ENCODE measurements around the gene MBOAT1. TPM values are rescaled to one million over a fixed set of nuclear protein-coding genes. Genes with fewer than 3 reads are reported as not detected.
"Not testable (repeated sequence)": the region's sequence is repeated elsewhere in the genome, so short reads cannot be mapped to it uniquely, and the experiment has no call there.

Gene MBOAT1
- total RNA-seq, 1 experiment from 2014 or later = 6.3 TPM

- H3K27me3 ChIP-seq (replicated peaks; ENCODE audit: insufficient read depth, low read depth, low read length, poor library complexity) = no peaks in the 10 kb centered on the region
- H3K36me3 ChIP-seq (ENCODE audit: insufficient read depth, low read length, poor library complexity, severe bottlenecking) = no peaks in the 10 kb centered on the region
- ChIA-PET CTCF (no interaction called here), POLR2A (ENCODE audit: low non-redundant PET) (no interaction called here)
- DNase-seq (ENCODE audit: low spot score) = no peak
- intact Hi-C loops (cut with micrococcal nuclease; ENCODE audit: unreplicated experiment) = no loop called here
- H3K4me3 ChIP-seq (ENCODE audit: low read depth, low read length, poor library complexity, severe bottlenecking) = no peak overlapping the region
- TF ChIP-seq EZH2 (IDR thresholded peaks at IDR 0.05; ENCODE audit: borderline replicate concordance, low read depth, low read length, poor library complexity, severe bottlenecking) (no peak), CTCF (conservative IDR thresholded peaks at IDR 0.05; ENCODE audit: low read depth, low read length) (no peak)
- H3K9me3 ChIP-seq (ENCODE audit: low read depth, low read length, poor library complexity, severe bottlenecking) = no peaks in the 10 kb centered on the region
- no peak overlapping the region for H3K27ac ChIP-seq (ENCODE audit: low read depth, low read length, poor library complexity, severe bottlenecking)
- no peaks in the 10 kb centered on the region for H3K4me1 ChIP-seq (ENCODE audit: insufficient read depth, low read length, poor library complexity, severe bottlenecking)
- BruUV-seq (replicated peaks) = no TSS peak
Observed at GRCh38 chr6:20147469-20147868, 64.8 kb downstream of the MBOAT1 start.

GRCh38 chr6:20146831-20147230 lies 65.4 kb downstream of the MBOAT1 start:
- H3K27ac ChIP-seq (ENCODE audit: low read depth, low read length, poor library complexity, severe bottlenecking); intact Hi-C loops (cut with micrococcal nuclease; ENCODE audit: unreplicated experiment); H3K27me3 ChIP-seq (replicated peaks; ENCODE audit: insufficient read depth, low read depth, low read length, poor library complexity); H3K36me3 ChIP-seq (ENCODE audit: insufficient read depth, low read length, poor library complexity, severe bottlenecking); H3K4me1 ChIP-seq (ENCODE audit: insufficient read depth, low read length, poor library complexity, severe bottlenecking); CTCF ChIA-PET; H3K9me3 ChIP-seq (ENCODE audit: low read depth, low read length, poor library complexity, severe bottlenecking); H3K4me3 ChIP-seq (ENCODE audit: low read depth, low read length, poor library complexity, severe bottlenecking); DNase-seq (ENCODE audit: low spot score); BruUV-seq (replicated peaks): not testable (repeated sequence)
- POLR2A ChIA-PET (ENCODE audit: low non-redundant PET) = interaction anchor here (0.6 kb wide), 1 partner anchor 838 kb away, joined by 4 read pairs; no protein-coding TSS in a partner anchor

GRCh38 chr6:20146291-20146690 lies 66.0 kb downstream of the MBOAT1 start:
- no peaks in the 10 kb centered on the region for H3K4me1 ChIP-seq (ENCODE audit: insufficient read depth, low read length, poor library complexity, severe bottlenecking)
- TF ChIP-seq CTCF (conservative IDR thresholded peaks at IDR 0.05; ENCODE audit: low read depth, low read length) (no peak), EZH2 (IDR thresholded peaks at IDR 0.05; ENCODE audit: borderline replicate concordance, low read depth, low read length, poor library complexity, severe bottlenecking) (no peak)
- H3K9me3 ChIP-seq (ENCODE audit: low read depth, low read length, poor library complexity, severe bottlenecking) = no peaks in the 10 kb centered on the region
- H3K27ac ChIP-seq (ENCODE audit: low read depth, low read length, poor library complexity, severe bottlenecking) = no peak overlapping the region
- ChIA-PET POLR2A (ENCODE audit: low non-redundant PET) (no interaction called here), CTCF (no interaction called here)
- BruUV-seq (replicated peaks) = no TSS peak
- H3K4me3 ChIP-seq (ENCODE audit: low read depth, low read length, poor library complexity, severe bottlenecking) = no peak overlapping the region
- no peaks in the 10 kb centered on the region for H3K27me3 ChIP-seq (replicated peaks; ENCODE audit: insufficient read depth, low read depth, low read length, poor library complexity)
- no peak for DNase-seq (ENCODE audit: low spot score)
- no peaks in the 10 kb centered on the region for H3K36me3 ChIP-seq (ENCODE audit: insufficient read depth, low read length, poor library complexity, severe bottlenecking)
- intact Hi-C loops (cut with micrococcal nuclease; ENCODE audit: unreplicated experiment) = no loop called here

DNA sequence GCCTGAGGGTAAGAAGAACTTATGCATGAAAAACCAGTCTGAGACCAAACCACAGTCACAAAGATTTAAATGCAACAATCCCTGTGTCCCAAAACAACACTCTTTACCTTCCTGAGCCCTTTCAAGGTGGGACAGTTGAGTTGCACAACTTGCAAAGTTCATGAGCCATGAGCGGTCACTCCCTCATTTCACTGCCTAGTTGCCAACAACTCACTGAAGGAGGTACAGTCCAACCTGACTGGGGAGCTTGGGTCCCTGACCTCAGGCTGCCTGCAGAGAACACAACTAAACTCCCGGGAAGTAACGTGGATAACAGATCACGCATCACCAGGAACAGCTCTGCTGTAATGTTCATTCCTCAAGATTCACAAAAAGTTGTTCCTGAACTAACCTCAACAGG lies 69.4 kb downstream of the MBOAT1 start:
- DNase-seq (ENCODE audit: low spot score) = no peak
- TF ChIP-seq CTCF (conservative IDR thresholded peaks at IDR 0.05; ENCODE audit: low read depth, low read length) (no peak), EZH2 (IDR thresholded peaks at IDR 0.05; ENCODE audit: borderline replicate concordance, low read depth, low read length, poor library complexity, severe bottlenecking) (no peak)
- intact Hi-C loops (cut with micrococcal nuclease; ENCODE audit: unreplicated experiment) = no loop called here
- H3K4me1 ChIP-seq (ENCODE audit: insufficient read depth, low read length, poor library complexity, severe bottlenecking) = no peaks in the 10 kb centered on the region
- H3K9me3 ChIP-seq (ENCODE audit: low read depth, low read length, poor library complexity, severe bottlenecking) = no peaks in the 10 kb centered on the region
- no peaks in the 10 kb centered on the region for H3K36me3 ChIP-seq (ENCODE audit: insufficient read depth, low read length, poor library complexity, severe bottlenecking)
- ChIA-PET POLR2A (ENCODE audit: low non-redundant PET) (no interaction called here), CTCF (no interaction called here)
- H3K27me3 ChIP-seq (replicated peaks; ENCODE audit: insufficient read depth, low read depth, low read length, poor library complexity) = no peaks in the 10 kb centered on the region
- H3K27ac ChIP-seq (ENCODE audit: low read depth, low read length, poor library complexity, severe bottlenecking) = no peak overlapping the region
- H3K4me3 ChIP-seq (ENCODE audit: low read depth, low read length, poor library complexity, severe bottlenecking) = no peak overlapping the region
- no TSS peak for BruUV-seq (replicated peaks)

All from A673 (cell line).